ENCODE measurements around the gene DNAH17. TPM values are rescaled to one million over a fixed set of nuclear protein-coding genes. Genes with fewer than 3 reads are reported as not detected.

The DNAH17 gene
- total and polyA plus RNA-seq, 2 donors: 0.28 to 0.30 TPM

- H3K36me3 ChIP-seq (ENCODE audit: control insufficient read depth in 2 of 2, insufficient read depth in 2 of 2, low read length in 1 of 2): peaks cover 92 to 93% of the 10 kb centered on the region in 2 donors
- DNase-seq (ENCODE audit: low read depth in 6 of 9, low spot score in 9 of 9): no peak
- no peaks in the 10 kb centered on the region for H3K4me1 ChIP-seq (ENCODE audit: control insufficient read depth in 2 of 2, insufficient read depth in 2 of 2, low read length in 2 of 2)
- no peaks in the 10 kb centered on the region for H3K27me3 ChIP-seq (ENCODE audit: control insufficient read depth in 2 of 2, insufficient read depth in 1 of 2, low read length in 1 of 2)
- H3K27ac ChIP-seq (ENCODE audit: low read depth in 1 of 2, low read length in 1 of 2): no peak overlapping the region
- WGBS: 98% methylated on average over 13 of the region's 13 CpGs
- H3K4me3 ChIP-seq (ENCODE audit: low read length in 2 of 2): no peak overlapping the region
- H3K9me3 ChIP-seq (ENCODE audit: control insufficient read depth in 2 of 2, insufficient read depth in 1 of 2, low read length in 1 of 2): no peaks in the 10 kb centered on the region
These were observed 179.5 kb downstream of the DNAH17 start for GRCh38 chr17:78397681-78398101.

DNA sequence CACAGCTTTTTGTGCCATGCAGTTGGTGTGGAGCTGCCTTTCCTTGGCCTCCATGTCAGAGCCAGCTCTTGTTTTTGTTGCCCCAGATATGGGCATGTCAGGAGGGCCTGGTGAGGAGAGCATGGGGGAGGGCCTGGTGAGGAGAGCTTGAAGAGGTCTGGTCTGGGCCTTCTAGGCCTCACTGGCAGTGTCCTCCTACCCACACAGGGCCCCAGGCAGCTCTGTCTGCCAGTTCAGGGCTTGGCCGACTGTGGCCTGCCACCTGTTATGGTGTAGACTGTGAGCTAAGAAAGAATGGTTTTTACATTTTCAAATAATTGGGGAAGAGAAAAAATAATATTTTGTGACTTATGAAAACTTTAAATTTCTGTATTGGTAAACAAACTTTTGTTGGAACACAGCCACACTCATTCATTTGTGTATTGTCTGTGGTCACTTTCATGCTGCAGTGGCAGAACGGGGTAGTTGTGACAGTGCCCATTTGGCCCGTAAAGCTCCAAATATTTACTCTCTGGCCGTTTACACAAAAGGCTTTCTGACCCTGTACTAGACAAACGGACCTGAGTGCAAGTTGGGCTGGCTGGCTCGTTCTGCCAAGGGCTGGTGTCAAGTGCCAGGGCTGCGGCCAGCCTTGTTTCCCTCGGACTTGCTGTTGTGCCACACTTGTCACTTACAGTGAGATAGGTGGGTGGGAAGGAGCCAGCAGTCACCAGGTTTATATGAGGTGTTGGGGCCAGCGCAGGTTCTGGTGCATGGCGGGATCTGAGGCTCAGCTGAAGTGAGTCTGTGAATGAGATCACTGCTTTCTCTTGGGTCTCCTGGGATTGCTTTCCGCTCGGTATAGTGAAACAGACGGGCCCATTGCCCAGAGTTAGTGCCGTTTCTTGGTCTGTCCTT is 180.5 kb downstream of the DNAH17 start:
- H3K4me1 ChIP-seq (ENCODE audit: control insufficient read depth in 2 of 2, insufficient read depth in 2 of 2, low read length in 2 of 2): no peaks in the 10 kb centered on the region
- DNase-seq (ENCODE audit: low read depth in 6 of 9, low spot score in 9 of 9): no peak
- H3K9me3 ChIP-seq (ENCODE audit: control insufficient read depth in 2 of 2, insufficient read depth in 1 of 2, low read length in 1 of 2): no peaks in the 10 kb centered on the region
- H3K36me3 ChIP-seq (ENCODE audit: control insufficient read depth in 2 of 2, insufficient read depth in 2 of 2, low read length in 1 of 2): peaks cover 88 to 89% of the 10 kb centered on the region in 2 donors
- WGBS: 95% methylated on average over 14 of the region's 14 CpGs
- H3K4me3 ChIP-seq (ENCODE audit: low read length in 2 of 2): no peak overlapping the region
- no peaks in the 10 kb centered on the region for H3K27me3 ChIP-seq (ENCODE audit: control insufficient read depth in 2 of 2, insufficient read depth in 1 of 2, low read length in 1 of 2)
- no peak overlapping the region for H3K27ac ChIP-seq (ENCODE audit: low read depth in 1 of 2, low read length in 1 of 2)

DNA sequence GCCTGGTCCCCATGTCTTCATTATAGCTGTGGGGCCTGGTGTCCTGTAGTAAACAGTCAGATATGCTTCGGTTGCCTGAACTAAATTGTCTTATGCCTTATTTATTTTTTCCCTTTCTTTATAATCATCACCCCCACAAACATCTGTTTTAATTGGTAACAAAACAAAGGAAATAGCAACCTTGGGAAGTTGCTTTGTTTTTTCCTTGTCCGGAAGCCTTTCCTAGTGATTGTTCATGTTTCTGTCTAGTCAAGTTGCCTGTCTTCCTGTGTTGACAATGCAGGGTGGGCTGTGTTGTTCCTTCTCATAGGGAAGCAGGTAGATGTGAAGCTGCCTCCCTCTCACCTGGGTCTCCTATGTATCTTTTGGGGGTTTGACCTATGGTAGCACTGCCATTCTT is 182.0 kb downstream of the DNAH17 start:
- H3K4me1 ChIP-seq (ENCODE audit: control insufficient read depth in 2 of 2, insufficient read depth in 2 of 2, low read length in 2 of 2): peaks cover 0 to 2% of the 10 kb centered on the region in 2 donors
- over 99% methylated on average over 2 of the region's 2 CpGs for WGBS
- no peak for DNase-seq (ENCODE audit: low read depth in 6 of 9, low spot score in 9 of 9)
- no peaks in the 10 kb centered on the region for H3K9me3 ChIP-seq (ENCODE audit: control insufficient read depth in 2 of 2, insufficient read depth in 1 of 2, low read length in 1 of 2)
- no peak overlapping the region for H3K4me3 ChIP-seq (ENCODE audit: low read length in 2 of 2)
- peaks cover 82 to 86% of the 10 kb centered on the region in 2 donors for H3K36me3 ChIP-seq (ENCODE audit: control insufficient read depth in 2 of 2, insufficient read depth in 2 of 2, low read length in 1 of 2)
- no peak overlapping the region for H3K27ac ChIP-seq (ENCODE audit: low read depth in 1 of 2, low read length in 1 of 2)
- no peaks in the 10 kb centered on the region for H3K27me3 ChIP-seq (ENCODE audit: control insufficient read depth in 2 of 2, insufficient read depth in 1 of 2, low read length in 1 of 2)

DNA sequence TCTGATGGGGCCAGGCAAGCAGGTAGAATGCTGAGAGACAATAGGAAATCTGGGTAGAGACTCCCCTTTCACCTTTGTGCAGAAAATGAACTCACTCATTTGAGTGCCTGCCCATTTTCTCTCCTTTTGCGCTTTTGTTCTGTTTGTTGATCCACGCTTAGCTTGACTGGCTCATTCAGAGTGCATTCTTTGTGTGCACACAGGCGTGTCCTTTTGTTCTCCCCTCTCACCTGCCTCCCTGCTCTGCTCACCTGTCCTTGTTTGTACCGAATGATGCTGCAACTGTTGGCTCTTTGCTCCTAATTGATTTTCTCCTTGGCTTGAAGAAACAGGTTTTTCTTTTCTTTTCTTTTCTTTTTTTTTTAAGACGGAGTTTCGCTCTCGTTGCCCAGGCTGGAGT is 183.0 kb downstream of the DNAH17 start:
- H3K36me3 ChIP-seq (ENCODE audit: control insufficient read depth in 2 of 2, insufficient read depth in 2 of 2, low read length in 1 of 2): peaks cover 73 to 81% of the 10 kb centered on the region in 2 donors
- no peaks in the 10 kb centered on the region for H3K27me3 ChIP-seq (ENCODE audit: control insufficient read depth in 2 of 2, insufficient read depth in 1 of 2, low read length in 1 of 2)
- no peak overlapping the region for H3K4me3 ChIP-seq (ENCODE audit: low read length in 2 of 2)
- no peaks in the 10 kb centered on the region for H3K9me3 ChIP-seq (ENCODE audit: control insufficient read depth in 2 of 2, insufficient read depth in 1 of 2, low read length in 1 of 2)
- WGBS: 95% methylated on average over 7 of the region's 7 CpGs
- peaks cover 0 to 10% of the 10 kb centered on the region in 2 donors for H3K4me1 ChIP-seq (ENCODE audit: control insufficient read depth in 2 of 2, insufficient read depth in 2 of 2, low read length in 2 of 2)
- no peak for DNase-seq (ENCODE audit: low read depth in 6 of 9, low spot score in 9 of 9)
- no peak overlapping the region for H3K27ac ChIP-seq (ENCODE audit: low read depth in 1 of 2, low read length in 1 of 2)

- H3K9me3 ChIP-seq (ENCODE audit: control insufficient read depth in 2 of 2, insufficient read depth in 1 of 2, low read length in 1 of 2): no peaks in the 10 kb centered on the region
- no peak overlapping the region for H3K4me3 ChIP-seq (ENCODE audit: low read length in 2 of 2)
- 98% methylated on average over 4 of the region's 4 CpGs for WGBS
- H3K27me3 ChIP-seq (ENCODE audit: control insufficient read depth in 2 of 2, insufficient read depth in 1 of 2, low read length in 1 of 2): no peaks in the 10 kb centered on the region
- no peak overlapping the region for H3K27ac ChIP-seq (ENCODE audit: low read depth in 1 of 2, low read length in 1 of 2)
- H3K4me1 ChIP-seq (ENCODE audit: control insufficient read depth in 2 of 2, insufficient read depth in 2 of 2, low read length in 2 of 2): peaks cover 1 to 16% of the 10 kb centered on the region in 2 donors
- H3K36me3 ChIP-seq (ENCODE audit: control insufficient read depth in 2 of 2, insufficient read depth in 2 of 2, low read length in 1 of 2): peaks cover 66 to 75% of the 10 kb centered on the region in 2 donors
- no peak for DNase-seq (ENCODE audit: low read depth in 6 of 9, low spot score in 9 of 9)
These were observed 183.6 kb downstream of the DNAH17 start for GRCh38 chr17:78393575-78393974.

DNA sequence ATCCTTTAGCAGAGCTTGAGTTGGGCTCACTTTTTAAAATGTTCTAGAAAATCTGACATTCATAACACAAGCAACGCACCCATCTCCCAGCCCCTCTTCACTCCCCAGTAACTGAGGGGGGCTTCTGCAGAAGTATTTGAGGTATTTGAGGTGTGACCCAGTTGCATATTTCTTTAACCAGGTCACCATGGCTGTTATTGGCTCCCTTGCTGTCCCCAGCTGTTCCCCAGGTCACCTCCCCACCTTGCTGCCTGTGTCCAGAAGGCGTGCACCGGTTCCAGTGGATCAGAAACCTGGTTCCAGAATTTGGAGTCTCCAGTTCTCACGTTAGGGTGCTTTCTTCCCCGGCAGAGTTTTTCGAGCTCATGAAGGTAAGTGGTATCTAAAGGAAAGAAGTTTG is 184.9 kb downstream of the DNAH17 start:
- Histone ChIP-seq H3K36me3 (ENCODE audit: control insufficient read depth in 2 of 2, insufficient read depth in 2 of 2, low read length in 1 of 2) (peaks cover 55 to 62% of the 10 kb centered on the region in 2 donors), H3K4me1 (ENCODE audit: control insufficient read depth in 2 of 2, insufficient read depth in 2 of 2, low read length in 2 of 2) (peaks cover 6 to 28% of the 10 kb centered on the region in 2 donors), H3K27ac (ENCODE audit: low read depth in 1 of 2, low read length in 1 of 2) (no peak overlapping the region), H3K9me3 (ENCODE audit: control insufficient read depth in 2 of 2, insufficient read depth in 1 of 2, low read length in 1 of 2) (no peaks in the 10 kb centered on the region), H3K4me3 (ENCODE audit: low read length in 2 of 2) (no peak overlapping the region), H3K27me3 (ENCODE audit: control insufficient read depth in 2 of 2, insufficient read depth in 1 of 2, low read length in 1 of 2) (no peaks in the 10 kb centered on the region)
- DNase-seq (ENCODE audit: low read depth in 6 of 9, low spot score in 9 of 9): no peak
- WGBS: 98% methylated on average over 6 of the region's 6 CpGs

DNA sequence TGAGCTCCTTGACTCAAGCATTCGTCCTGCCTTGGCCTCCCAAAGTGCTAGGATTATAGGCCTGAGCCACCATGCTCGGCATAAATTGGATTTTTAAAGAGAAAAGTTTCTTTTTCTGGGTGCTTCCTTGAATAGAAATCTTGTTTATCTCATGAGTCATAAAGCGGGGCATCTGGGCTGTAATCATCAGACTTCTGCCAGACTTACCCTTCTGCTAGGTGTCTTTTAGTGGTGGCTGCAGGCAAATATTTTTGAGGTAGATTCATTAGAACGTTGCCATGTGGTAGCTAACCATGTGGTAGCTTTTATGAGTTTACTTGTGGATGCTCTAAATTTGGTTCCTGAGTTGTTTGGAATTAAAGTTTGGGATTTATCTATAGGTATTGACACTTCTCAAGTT is 185.4 kb downstream of the DNAH17 start:
- H3K36me3 ChIP-seq (ENCODE audit: control insufficient read depth in 2 of 2, insufficient read depth in 2 of 2, low read length in 1 of 2): peaks cover 50 to 58% of the 10 kb centered on the region in 2 donors
- H3K27me3 ChIP-seq (ENCODE audit: control insufficient read depth in 2 of 2, insufficient read depth in 1 of 2, low read length in 1 of 2): no peaks in the 10 kb centered on the region
- H3K27ac ChIP-seq (ENCODE audit: low read depth in 1 of 2, low read length in 1 of 2): no peak overlapping the region
- peaks cover 7 to 32% of the 10 kb centered on the region in 2 donors for H3K4me1 ChIP-seq (ENCODE audit: control insufficient read depth in 2 of 2, insufficient read depth in 2 of 2, low read length in 2 of 2)
- no peak for DNase-seq (ENCODE audit: low read depth in 6 of 9, low spot score in 9 of 9)
- WGBS: 96% methylated on average over 4 of the region's 4 CpGs
- H3K4me3 ChIP-seq (ENCODE audit: low read length in 2 of 2): no peak overlapping the region
- no peaks in the 10 kb centered on the region for H3K9me3 ChIP-seq (ENCODE audit: control insufficient read depth in 2 of 2, insufficient read depth in 1 of 2, low read length in 1 of 2)

- Histone ChIP-seq H3K27me3 (ENCODE audit: control insufficient read depth in 2 of 2, insufficient read depth in 1 of 2, low read length in 1 of 2) (no peaks in the 10 kb centered on the region), H3K9me3 (ENCODE audit: control insufficient read depth in 2 of 2, insufficient read depth in 1 of 2, low read length in 1 of 2) (no peaks in the 10 kb centered on the region), H3K4me3 (ENCODE audit: low read length in 2 of 2) (no peak overlapping the region), H3K27ac (ENCODE audit: low read depth in 1 of 2, low read length in 1 of 2) (no peak overlapping the region), H3K4me1 (ENCODE audit: control insufficient read depth in 2 of 2, insufficient read depth in 2 of 2, low read length in 2 of 2) (peaks cover 14 to 40% of the 10 kb centered on the region in 2 donors), H3K36me3 (ENCODE audit: control insufficient read depth in 2 of 2, insufficient read depth in 2 of 2, low read length in 1 of 2) (peaks cover 42 to 50% of the 10 kb centered on the region in 2 donors)
- DNase-seq (ENCODE audit: low read depth in 6 of 9, low spot score in 9 of 9): no peak
- WGBS: 98% methylated on average over 11 of the region's 11 CpGs
These were observed 186.2 kb downstream of the DNAH17 start for GRCh38 chr17:78391051-78391431.

GRCh38 chr17:78390241-78391050 is 186.8 kb downstream of the DNAH17 start:
- Histone ChIP-seq H3K27me3 (ENCODE audit: control insufficient read depth in 2 of 2, insufficient read depth in 1 of 2, low read length in 1 of 2) (no peaks in the 10 kb centered on the region), H3K36me3 (ENCODE audit: control insufficient read depth in 2 of 2, insufficient read depth in 2 of 2, low read length in 1 of 2) (peaks cover 36 to 52% of the 10 kb centered on the region in 2 donors), H3K4me3 (ENCODE audit: low read length in 2 of 2) (no peak overlapping the region), H3K4me1 (ENCODE audit: control insufficient read depth in 2 of 2, insufficient read depth in 2 of 2, low read length in 2 of 2) (peaks cover 20 to 46% of the 10 kb centered on the region in 2 donors), H3K9me3 (ENCODE audit: control insufficient read depth in 2 of 2, insufficient read depth in 1 of 2, low read length in 1 of 2) (no peaks in the 10 kb centered on the region), H3K27ac (ENCODE audit: low read depth in 1 of 2, low read length in 1 of 2) (peak overlapping the region in 1 of 2 donors; percentile 65)
- no peak for DNase-seq (ENCODE audit: low read depth in 6 of 9, low spot score in 9 of 9)
- WGBS: 92% methylated on average over 15 of the region's 15 CpGs
